HCT116 (cell line): ENCODE data around the gene CHMP1B. TPM values are rescaled to one million over a fixed set of nuclear protein-coding genes. Genes with fewer than 3 reads are reported as not detected.

Source experiments
- ATAC-seq: fragments of 200-7000 bp; cut with Tn5 transposase; 2 replicates; pipeline ENCODE4 v1.9.1; 2020; ENCODE audit warnings: mild to moderate bottlenecking, moderate library complexity
- BruUV-seq: library from RNA; stranded (reverse); fragments of 400-500 nt; replicated peaks from 2 replicates; lab custom pipeline; 2021; lab: Mats Ljungman, UMichigan
- CTCF ChIA-PET: fragments of 300-600 bp; sonication (Branson Sonifier 250); formaldehyde crosslinking; loops from one replicate; lab custom pipeline; 2021; ENCODE audit warnings: antibody characterized with exemption; lab: Charles Lee
- POLR2A ChIA-PET: fragments of 300-600, 350-600 bp; sonication (Branson Sonifier 250); formaldehyde crosslinking; loops from one replicate; lab custom pipeline; 2021; ENCODE audit warnings: antibody characterized with exemption; lab: Charles Lee
- RAD21 ChIA-PET, 2 experiments: fragments of 300-600 bp; sonication (Branson Sonifier 250); formaldehyde crosslinking; loops; one replicate each; lab custom pipeline; 2023; ENCODE audit warnings: low total read pairs in 2 of 2; ENCODE audit not compliant: uncharacterized antibody in 2 of 2, unreplicated experiment in 2 of 2, low non-redundant PET in 1 of 2; lab: Charles Lee
- DNase-seq: peaks from one replicate; pipeline ENCODE4 v3.0.0-alpha.2; 2010; ENCODE audit warnings: low read depth, low spot score
- H2AFZ ChIP-seq: fragments of 200-600 bp; shearing (Covaris generic), sonication (generic); 2 replicates; pipeline ENCODE4 v1.6.1; 2017; ENCODE audit warnings: low read depth, mixed run types, mixed read lengths, antibody characterized with exemption, low read length; ENCODE audit not compliant: poor library complexity, severe bottlenecking
- H3K27ac ChIP-seq: 2 replicates; pipeline ENCODE4 v1.5.1; 2012; ENCODE audit warnings: low read depth, low read length
- H3K27me3 ChIP-seq: fragments of 200-600 bp; sonication (generic); 2 replicates; pipeline ENCODE4 v1.6.1; 2016; ENCODE audit warnings: mixed run types, low read length, mixed read lengths; ENCODE audit not compliant: insufficient read depth
- H3K36me3 ChIP-seq, 2 experiments: fragments of 200-500 bp in 1 of 2; fragments of 200-600 bp in 1 of 2; sonication (Bioruptor generic) in 1 of 2; sonication (generic) in 1 of 2; 2 replicates each; pipeline versions ENCODE4 v1.5.1 to v1.6.1; 2014 to 2016; ENCODE audit warnings: low read length in 2 of 2, inconsistent platforms in 1 of 2, mixed read lengths in 1 of 2, mixed run types in 1 of 2; ENCODE audit not compliant: insufficient read depth in 2 of 2, control insufficient read depth in 1 of 2
- H3K4me1 ChIP-seq, 2 experiments: fragments of 200-600 bp in 1 of 2; sonication (generic) in 1 of 2; 2 replicates each; pipeline versions ENCODE4 v1.5.1 to v1.6.1; 2012 to 2017; ENCODE audit warnings: low read length in 2 of 2, inconsistent platforms in 1 of 2, mild to moderate bottlenecking in 1 of 2, mixed read lengths in 1 of 2, mixed run types in 1 of 2, moderate library complexity in 1 of 2; ENCODE audit not compliant: insufficient read depth in 2 of 2, control insufficient read depth in 1 of 2
- H3K4me2 ChIP-seq: fragments of 200-600 bp; sonication (generic); 2 replicates; pipeline ENCODE4 v1.6.1; 2017; ENCODE audit warnings: mixed run types, low read length, mixed read lengths
- H3K4me3 ChIP-seq, 2 experiments: fragments of 200-600 bp in 1 of 2; sonication (generic) in 1 of 2; replicated peaks in 1 of 2; 2 replicates each; pipeline ENCODE4 v1.5.1; 2011 to 2016; ENCODE audit warnings: low read length in 2 of 2, control low read depth in 1 of 2, low read depth in 1 of 2, mild to moderate bottlenecking in 1 of 2, mixed read lengths in 1 of 2, mixed run types in 1 of 2
- H3K79me2 ChIP-seq: fragments of 200-600 bp; sonication (generic); 2 replicates; pipeline ENCODE4 v1.6.1; 2017; ENCODE audit warnings: mild to moderate bottlenecking, mixed run types, low read length, moderate library complexity, mixed read lengths; ENCODE audit not compliant: insufficient read depth
- H3K9ac ChIP-seq: fragments of 200-600 bp; sonication (generic); 2 replicates; pipeline ENCODE4 v1.6.1; 2016; ENCODE audit warnings: low read length, mixed read lengths
- H3K9me2 ChIP-seq: fragments of 200-600 bp; sonication (generic), shearing (Covaris generic); 2 replicates; pipeline ENCODE4 v1.6.1; 2017; ENCODE audit warnings: mixed run types, mild to moderate bottlenecking, moderate library complexity; ENCODE audit not compliant: insufficient read depth
- H3K9me3 ChIP-seq, 2 experiments: fragments of 200-500 bp in 1 of 2; fragments of 200-600 bp in 1 of 2; sonication (Bioruptor generic) in 1 of 2; sonication (generic) in 1 of 2; 2 replicates each; pipeline ENCODE4 v1.6.1; 2014 to 2017; ENCODE audit warnings: low read length in 2 of 2, mixed read lengths in 2 of 2, inconsistent platforms in 1 of 2, low read depth in 1 of 2, mild to moderate bottlenecking in 1 of 2, mixed run types in 1 of 2, moderate library complexity in 1 of 2; ENCODE audit not compliant: control insufficient read depth in 1 of 2, insufficient read depth in 1 of 2
- H4K20me1 ChIP-seq: fragments of 200-600 bp; sonication (generic), shearing (Covaris generic); 2 replicates; pipeline ENCODE4 v1.6.1; 2017; ENCODE audit warnings: mixed run types, mild to moderate bottlenecking, moderate library complexity; ENCODE audit not compliant: insufficient read depth
- CBX3 ChIP-seq: IDR thresholded peaks from 2 replicates; pipeline ENCODE4 v1.6.1; 2012; ENCODE audit warnings: low read depth
- CEBPB ChIP-seq: IDR thresholded peaks from 2 replicates; pipeline ENCODE4 v1.6.1; 2012; ENCODE audit warnings: low read depth
- ELF1 ChIP-seq: IDR thresholded peaks from 2 replicates; pipeline ENCODE4 v1.6.1; 2012; ENCODE audit warnings: low read depth, borderline replicate concordance
- FOSL1 ChIP-seq: IDR thresholded peaks from 2 replicates; pipeline ENCODE4 v1.6.1; 2012; ENCODE audit warnings: low read depth
- JUND ChIP-seq: IDR thresholded peaks from 2 replicates; pipeline ENCODE4 v1.6.1; 2012
- POLR2A ChIP-seq: IDR thresholded peaks from 2 replicates; pipeline ENCODE4 v1.7.0; 2011; ENCODE audit warnings: borderline replicate concordance; ENCODE audit not compliant: insufficient read depth, insufficient read length; ENCODE audit errors: extremely low read depth
- RAD21 ChIP-seq: IDR thresholded peaks from 2 replicates; pipeline ENCODE4 v1.6.1; 2012; ENCODE audit warnings: low read depth, mild to moderate bottlenecking
- SIN3A ChIP-seq: IDR thresholded peaks from 2 replicates; pipeline ENCODE4 v1.6.1; 2012; ENCODE audit warnings: low read depth
- SP1 ChIP-seq: IDR thresholded peaks from 2 replicates; pipeline ENCODE4 v1.6.1; 2012; ENCODE audit warnings: low read depth
- SRF ChIP-seq: IDR thresholded peaks from 2 replicates; pipeline ENCODE4 v1.6.1; 2012; ENCODE audit warnings: low read depth
- ZFX ChIP-seq: fragments of 450-650 bp; IDR thresholded peaks from 2 replicates; pipeline ENCODE4 v1.6.1; 2017
- ZNF274 ChIP-seq: fragments of 200-500 bp; sonication (Bioruptor generic); IDR thresholded peaks from 2 replicates; pipeline ENCODE4 v1.6.1; 2014; ENCODE audit warnings: mild to moderate bottlenecking, low read depth, low read length, inconsistent platforms
- intact Hi-C: fragments of 100-400 bp; cut with micrococcal nuclease; formaldehyde crosslinking; loops from 2 replicates; pipeline ENCODE4 v1.10.0; 2022
- total RNA-seq: library from RNA; stranded (reverse); gene quantifications from one replicate; pipeline ENCODE4 v1.2.1, GENCODE V29; 2021; ENCODE audit not compliant: unreplicated experiment
- TF ChIP-seq, protein P1 (sequence below): IDR thresholded peaks from 2 replicates; pipeline ENCODE4 v1.6.1; 2012
- TF ChIP-seq, protein P2 (sequence below): IDR thresholded peaks from 2 replicates; pipeline ENCODE4 v1.6.1; 2011; ENCODE audit warnings: mild to moderate bottlenecking, low read length, moderate library complexity; ENCODE audit not compliant: insufficient replicate concordance; ENCODE audit errors: extremely low read depth
- TF ChIP-seq, protein P3 (sequence below): IDR thresholded peaks from 2 replicates; pipeline ENCODE4 v1.6.1; 2012

The CHMP1B gene
- total RNA-seq, 1 experiment from 2014 or later = 30.3 TPM

DNA sequence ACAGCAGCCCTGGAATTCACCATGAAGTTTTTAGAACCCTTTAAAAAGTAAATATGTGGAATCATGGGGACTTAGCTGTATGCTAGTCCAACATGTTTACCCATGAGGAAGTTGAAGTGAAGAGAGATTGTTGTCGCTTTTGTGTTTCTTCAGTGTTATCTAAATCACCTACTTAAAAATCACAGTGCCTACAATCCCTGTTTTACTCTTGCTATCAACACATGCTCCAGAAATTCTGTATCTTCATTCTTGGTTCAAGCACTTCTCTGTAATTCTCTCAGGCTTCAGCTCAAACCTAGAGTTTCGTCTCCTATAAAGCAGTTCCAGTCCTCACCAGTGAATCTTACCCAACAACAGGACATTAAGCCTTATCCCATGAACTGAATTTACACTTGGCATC is 30.5 kb upstream of the CHMP1B start:
- Histone ChIP-seq H2AFZ (no peak overlapping the region), H3K36me3 (no peaks in the 10 kb centered on the region), H3K27ac (no peak overlapping the region), H3K4me3 (no peak overlapping the region), H3K79me2 (no peaks in the 10 kb centered on the region), H3K27me3 (no peaks in the 10 kb centered on the region), H3K9me2 (no peaks in the 10 kb centered on the region), H3K4me1 (no peaks in the 10 kb centered on the region), H4K20me1 (no peaks in the 10 kb centered on the region), H3K4me2 (no peak overlapping the region), H3K9ac (no peak overlapping the region), H3K9me3 (no peaks in the 10 kb centered on the region)
- DNase-seq = no peak
- no TSS peak for BruUV-seq
- POLR2A ChIA-PET = no interaction called here
- intact Hi-C loops = no loop called here
- CTCF ChIA-PET = no interaction called here
- RAD21 ChIA-PET = no interaction called here
- no peak for ATAC-seq
- TF ChIP-seq SRF = no peak
- no peak for TF ChIP-seq FOSL1
- TF ChIP-seq JUND = no peak
- TF ChIP-seq ZNF274 = no peak
- TF ChIP-seq, protein P1, sequence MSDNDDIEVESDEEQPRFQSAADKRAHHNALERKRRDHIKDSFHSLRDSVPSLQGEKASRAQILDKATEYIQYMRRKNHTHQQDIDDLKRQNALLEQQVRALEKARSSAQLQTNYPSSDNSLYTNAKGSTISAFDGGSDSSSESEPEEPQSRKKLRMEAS = no peak
- no peak for TF ChIP-seq ZFX
- no peak for TF ChIP-seq ELF1
- TF ChIP-seq CBX3 = no peak
- TF ChIP-seq, protein P2, sequence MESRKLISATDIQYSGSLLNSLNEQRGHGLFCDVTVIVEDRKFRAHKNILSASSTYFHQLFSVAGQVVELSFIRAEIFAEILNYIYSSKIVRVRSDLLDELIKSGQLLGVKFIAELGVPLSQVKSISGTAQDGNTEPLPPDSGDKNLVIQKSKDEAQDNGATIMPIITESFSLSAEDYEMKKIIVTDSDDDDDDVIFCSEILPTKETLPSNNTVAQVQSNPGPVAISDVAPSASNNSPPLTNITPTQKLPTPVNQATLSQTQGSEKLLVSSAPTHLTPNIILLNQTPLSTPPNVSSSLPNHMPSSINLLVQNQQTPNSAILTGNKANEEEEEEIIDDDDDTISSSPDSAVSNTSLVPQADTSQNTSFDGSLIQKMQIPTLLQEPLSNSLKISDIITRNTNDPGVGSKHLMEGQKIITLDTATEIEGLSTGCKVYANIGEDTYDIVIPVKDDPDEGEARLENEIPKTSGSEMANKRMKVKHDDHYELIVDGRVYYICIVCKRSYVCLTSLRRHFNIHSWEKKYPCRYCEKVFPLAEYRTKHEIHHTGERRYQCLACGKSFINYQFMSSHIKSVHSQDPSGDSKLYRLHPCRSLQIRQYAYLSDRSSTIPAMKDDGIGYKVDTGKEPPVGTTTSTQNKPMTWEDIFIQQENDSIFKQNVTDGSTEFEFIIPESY = no peak
- TF ChIP-seq CEBPB = no peak

DNA sequence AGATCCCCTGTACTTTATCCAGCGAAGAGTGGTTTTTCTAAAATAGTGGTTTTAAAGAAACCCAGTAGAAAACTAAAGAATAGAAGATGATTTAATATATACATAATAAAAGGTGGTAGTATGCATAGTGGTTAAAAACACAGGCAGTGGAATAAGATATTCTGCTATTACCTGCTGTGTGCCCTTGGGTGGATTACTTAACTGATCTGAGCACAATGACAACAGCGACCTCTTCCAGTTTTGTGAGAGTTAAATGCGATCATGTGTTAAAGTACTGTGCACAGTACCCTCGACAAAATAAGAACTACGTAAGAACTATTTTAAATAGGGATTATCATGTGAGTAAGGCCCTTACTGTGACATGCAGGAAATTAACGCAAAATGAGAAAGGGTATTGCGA is 30.0 kb upstream of the CHMP1B start:
- no peak overlapping the region for H3K4me2 ChIP-seq
- no peak for DNase-seq
- no peak overlapping the region for H2AFZ ChIP-seq
- H3K27me3 ChIP-seq = no peaks in the 10 kb centered on the region
- no peak overlapping the region for H3K27ac ChIP-seq
- H3K9me2 ChIP-seq = no peaks in the 10 kb centered on the region
- ChIA-PET POLR2A (no interaction called here), CTCF (no interaction called here), RAD21 (no interaction called here)
- no TSS peak for BruUV-seq
- no peak overlapping the region for H3K4me3 ChIP-seq
- no peak for ATAC-seq
- intact Hi-C loops = no loop called here
- H3K4me1 ChIP-seq = no peaks in the 10 kb centered on the region
- no peaks in the 10 kb centered on the region for H4K20me1 ChIP-seq
- H3K79me2 ChIP-seq = no peaks in the 10 kb centered on the region
- H3K9ac ChIP-seq = no peak overlapping the region
- no peaks in the 10 kb centered on the region for H3K36me3 ChIP-seq
- H3K9me3 ChIP-seq = no peaks in the 10 kb centered on the region
- TF ChIP-seq ZNF274 (no peak), SIN3A (no peak), POLR2A (no peak), SP1 (no peak), RAD21 (no peak)
- TF ChIP-seq, protein P1 = no peak
- TF ChIP-seq, protein P3, sequence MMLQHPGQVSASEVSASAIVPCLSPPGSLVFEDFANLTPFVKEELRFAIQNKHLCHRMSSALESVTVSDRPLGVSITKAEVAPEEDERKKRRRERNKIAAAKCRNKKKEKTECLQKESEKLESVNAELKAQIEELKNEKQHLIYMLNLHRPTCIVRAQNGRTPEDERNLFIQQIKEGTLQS = no peak
- TF ChIP-seq, protein P2 = no peak
